GM19328 (cell line): ENCODE results near the gene PDGFB.

Experiments used
- ATAC-seq: cut with Tn5 transposase; IDR thresholded peaks from one replicate; pipeline ENCODE4 v1.9.1; 2021; ENCODE audit warnings: mild to moderate bottlenecking, moderate library complexity; ENCODE audit not compliant: unreplicated experiment

PDGFB gene

DNA sequence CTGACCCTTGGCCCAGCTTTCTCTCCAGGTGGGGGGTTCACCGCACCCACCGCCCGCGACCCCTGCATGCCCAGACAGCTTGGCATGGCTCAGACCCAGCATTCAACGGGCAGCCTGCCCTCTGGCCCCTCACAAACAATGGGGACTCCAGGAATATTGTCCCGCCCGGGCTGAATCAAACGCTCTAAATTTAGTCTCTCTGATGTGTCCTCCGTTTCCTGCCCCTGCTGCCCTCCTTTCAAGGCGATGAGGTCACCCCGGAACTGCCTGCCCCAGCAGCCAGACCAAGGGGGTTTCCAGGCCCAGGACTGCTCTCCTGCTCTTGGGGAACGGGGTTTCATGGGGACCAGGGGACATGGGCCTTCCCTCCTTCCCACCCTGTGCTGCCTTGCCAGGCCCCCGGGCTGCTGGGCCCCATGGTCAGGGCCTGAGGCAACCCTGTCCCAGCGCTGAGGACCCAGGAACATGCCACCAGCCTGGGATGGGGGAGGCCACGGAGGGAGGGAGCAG, 10.1 kb upstream of the PDGFB start:
- ATAC-seq = no peak

DNA sequence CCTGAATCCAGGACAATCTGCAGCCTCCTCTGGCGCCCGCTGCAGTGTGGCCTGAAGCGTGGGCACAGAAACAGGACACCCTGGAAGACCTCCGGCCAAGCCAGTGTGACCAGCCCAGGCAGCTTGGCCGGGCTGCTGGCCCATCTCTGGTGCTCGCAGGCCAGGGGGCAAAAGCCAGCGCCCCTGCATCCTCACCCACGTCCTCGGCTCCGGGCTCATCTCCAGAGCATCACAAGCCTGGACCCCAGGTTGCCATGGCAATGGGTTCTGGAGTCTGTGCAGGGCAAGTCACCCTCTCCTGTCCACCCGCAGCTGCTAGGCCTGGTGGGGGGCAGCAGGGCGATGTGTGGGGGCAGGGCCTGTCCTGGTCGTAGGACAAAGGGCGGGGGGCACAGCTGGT, 9.3 kb upstream of the PDGFB start:
- no peak for ATAC-seq

DNA sequence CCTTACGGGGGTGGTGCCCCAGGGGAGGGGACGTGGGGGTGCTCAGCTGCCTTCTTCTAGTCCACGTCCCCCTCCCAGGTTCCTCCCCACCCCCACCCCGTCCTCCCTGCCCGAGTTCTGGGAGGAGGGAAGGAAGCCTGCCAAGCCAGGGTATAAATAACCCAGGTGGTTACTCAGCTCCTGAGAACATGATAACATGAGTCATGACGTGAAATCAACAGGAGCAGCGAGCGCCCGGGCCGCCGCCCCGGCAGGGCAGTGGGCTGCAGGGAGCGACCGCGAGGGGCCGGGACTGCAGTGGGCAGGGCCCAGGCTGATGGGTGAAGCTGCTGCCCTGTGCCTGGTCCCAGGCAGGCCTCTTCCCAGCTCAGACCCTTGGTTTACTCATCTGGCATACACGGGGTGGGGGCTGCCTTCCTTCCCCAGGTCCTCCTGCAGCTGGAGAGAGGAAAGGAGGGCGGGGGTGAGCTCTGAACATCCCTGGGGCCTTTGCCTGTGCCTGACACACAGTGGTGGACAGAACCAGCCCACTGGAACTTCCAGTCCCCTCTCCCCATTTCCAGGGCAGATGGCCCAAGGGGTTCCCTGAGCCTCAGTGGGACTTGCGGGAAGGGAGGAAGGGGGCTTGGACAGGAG, 8.8 kb upstream of the PDGFB start:
- no peak for ATAC-seq

DNA sequence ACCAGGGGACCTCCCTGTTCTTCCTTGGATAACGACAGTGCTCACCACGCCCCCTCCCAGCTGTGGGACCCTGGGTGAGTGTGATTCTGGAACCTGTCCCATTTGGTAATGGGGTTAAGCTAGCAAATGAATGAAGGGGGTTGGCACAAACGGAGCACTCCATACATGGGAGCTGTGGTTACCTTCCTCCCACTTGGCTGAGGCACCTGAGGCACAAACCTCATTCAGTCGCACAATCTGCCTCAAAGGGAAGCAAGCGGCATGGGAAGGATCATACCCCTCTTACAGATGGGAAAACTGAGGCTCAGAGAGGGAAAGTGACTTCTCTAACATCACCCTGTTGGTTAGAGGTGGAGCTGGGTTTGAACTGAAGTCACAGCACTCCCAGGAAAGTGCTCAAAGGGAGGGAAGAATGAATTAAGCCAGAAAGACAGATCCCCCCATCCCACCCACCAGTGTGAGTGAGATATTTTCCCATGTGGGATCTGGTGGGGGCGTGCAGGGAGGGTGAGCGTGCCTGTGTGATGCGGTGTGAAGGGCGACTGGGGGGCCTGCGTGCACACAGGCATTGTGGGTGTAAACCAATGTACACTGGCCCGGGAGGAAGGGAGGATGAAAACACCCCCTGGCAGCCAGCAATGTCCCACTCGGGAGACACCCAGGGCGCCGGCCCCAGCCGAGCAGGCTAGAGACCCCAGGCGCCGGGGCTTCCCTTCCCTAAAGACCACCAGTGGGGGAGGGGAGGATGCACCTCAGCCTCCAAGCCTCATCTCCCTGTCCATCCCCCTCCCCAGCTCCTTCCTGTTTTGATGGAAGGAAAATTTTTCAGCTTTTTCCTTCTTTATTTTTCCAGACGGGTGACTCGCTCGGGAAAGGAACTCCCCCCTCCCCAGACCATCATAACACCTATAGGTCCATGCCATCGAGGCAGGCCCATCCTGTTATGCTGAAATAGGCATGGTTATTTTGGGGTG, 8.0 kb upstream of the PDGFB start:
- no peak for ATAC-seq

DNA sequence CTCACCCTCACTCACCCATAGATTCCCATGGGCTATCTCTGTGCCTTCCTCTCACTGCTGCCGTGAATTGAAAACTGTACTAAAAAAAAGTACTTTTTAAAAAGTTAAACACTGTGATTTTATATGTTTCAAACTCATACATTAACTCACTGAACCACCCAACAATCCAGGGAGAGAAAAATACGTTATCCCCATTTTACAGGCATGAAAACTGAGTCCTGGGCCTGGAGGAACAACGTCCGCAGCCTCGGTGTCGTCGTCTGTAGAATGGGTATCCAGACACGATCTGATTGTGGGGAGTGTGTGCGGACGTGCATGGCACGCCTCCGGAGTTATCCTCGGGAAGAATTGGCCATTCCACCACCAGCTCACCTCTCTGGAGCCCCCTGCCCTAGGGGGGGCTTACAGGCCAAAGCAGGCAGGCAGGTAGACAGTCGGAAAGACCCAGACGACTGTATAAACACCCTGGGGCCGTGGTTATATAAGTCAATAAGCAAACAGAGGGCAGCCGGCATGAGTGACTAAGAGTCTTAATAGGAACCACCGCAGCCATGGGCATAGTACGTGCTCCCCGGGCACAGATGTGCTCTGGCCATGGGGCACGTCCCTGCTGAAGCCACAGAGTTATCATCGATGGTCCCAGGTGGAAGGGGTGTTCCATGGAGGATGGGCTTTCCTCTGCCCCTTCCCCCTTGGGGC, 7.1 kb upstream of the PDGFB start:
- ATAC-seq = no peak

DNA sequence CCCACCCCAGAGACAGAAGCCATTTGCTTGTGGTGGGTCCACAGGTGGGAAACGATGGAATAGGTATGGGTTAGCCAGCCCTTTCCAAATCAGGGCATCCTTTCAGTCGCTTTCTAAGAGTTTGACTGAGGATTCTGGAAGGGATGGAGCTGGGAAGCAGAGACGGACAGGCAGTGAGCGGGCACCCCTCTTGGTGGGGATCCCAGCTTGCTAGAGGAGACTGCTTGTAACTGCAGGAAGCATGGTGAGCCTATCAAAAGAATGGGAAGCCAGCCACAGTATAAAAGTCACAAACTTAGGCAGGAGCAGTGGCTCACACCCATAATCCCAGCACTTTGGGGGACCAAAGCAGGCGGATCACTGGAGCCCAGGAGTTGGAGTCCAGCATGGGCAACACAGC, 6.1 kb upstream of the PDGFB start:
- ATAC-seq = no peak

DNA sequence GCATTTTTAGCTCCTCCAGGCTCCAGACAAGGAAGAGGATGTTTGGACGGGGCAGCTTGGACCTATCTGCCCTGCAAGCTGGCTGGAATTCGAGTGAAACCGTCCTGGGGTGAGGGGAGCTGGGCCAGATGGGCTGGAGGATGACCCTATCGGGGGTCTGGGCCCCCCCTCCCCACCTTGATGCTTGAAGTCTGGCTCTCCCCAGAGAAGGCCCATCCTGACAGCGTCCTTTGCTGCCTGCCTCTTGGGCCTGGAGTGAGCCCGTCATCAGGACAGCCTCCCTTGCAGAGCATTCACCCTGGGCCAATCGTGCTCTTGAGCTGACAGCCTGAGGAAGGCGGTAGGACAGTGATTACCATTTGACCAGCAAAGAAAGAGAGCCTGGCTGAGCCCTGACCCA, 5.3 kb upstream of the PDGFB start:
- no peak for ATAC-seq

DNA sequence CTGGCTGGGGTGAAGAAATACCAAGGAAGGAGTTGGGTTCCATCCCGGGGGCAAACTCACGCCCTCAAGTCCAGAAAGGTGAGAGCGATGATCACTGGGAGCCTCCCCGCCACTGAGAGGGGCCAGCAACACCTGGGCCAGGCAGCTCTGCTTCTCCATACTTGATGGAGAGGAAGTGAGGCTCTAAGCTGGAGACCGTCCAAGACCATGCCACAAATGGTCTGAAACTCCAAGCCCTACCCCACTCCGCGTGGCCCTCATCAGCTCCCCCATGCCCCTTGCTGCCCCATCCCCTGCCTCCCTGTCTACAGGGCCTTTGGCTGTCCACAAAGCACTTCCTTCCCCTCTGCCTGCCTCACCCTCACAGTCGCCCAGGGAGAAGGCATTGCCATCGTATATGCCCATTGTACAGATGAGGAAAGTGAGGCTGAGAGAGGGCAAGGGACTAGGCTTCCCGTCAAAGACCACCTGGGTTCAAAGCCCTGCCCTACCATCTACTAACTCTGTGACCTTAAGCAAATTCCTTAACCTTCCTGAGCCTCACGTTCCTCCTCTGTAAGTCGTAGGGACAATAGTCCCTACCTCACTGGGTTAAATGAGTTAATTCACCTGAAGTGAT, 4.4 kb upstream of the PDGFB start:
- ATAC-seq = no peak

DNA sequence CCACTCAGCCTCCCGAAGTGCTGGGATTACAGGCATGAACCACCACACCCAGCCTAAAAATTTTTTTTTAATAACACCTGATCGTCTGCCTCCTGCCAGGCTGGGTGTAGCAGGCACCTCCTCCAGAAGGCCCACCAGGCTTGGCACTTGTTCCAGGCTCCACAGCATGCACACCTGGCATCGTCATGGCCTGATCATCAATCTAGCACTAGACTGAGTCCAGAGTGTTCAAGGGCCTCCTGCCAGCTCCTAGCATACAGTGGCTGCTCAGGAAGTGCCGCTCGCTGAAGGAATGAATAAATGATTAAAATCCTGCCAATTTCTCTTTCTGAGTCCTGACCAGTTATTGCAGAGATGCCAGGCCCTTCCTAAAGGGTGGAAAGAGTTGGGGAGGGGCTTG, 3.5 kb upstream of the PDGFB start:
- ATAC-seq = no peak

DNA sequence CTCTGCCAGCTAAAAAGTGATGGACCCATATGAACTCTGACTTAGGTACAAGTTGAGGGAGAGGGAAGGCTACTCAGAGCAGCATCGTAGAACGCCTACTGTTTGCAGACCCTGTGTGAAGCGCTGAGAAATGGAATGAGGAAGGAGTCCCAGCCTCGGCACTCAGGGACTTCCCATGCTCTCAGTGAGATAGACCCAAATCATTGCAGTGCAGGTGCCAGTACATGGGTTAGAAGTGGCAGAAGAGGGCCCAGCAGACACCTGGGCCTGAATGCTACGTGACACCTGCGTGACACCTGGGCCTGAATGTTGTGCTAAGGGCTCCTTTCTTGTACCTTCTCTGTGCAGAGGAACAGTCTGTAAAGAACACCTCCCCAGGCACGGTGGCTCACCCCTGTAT, 2.6 kb upstream of the PDGFB start:
- ATAC-seq = no peak

DNA sequence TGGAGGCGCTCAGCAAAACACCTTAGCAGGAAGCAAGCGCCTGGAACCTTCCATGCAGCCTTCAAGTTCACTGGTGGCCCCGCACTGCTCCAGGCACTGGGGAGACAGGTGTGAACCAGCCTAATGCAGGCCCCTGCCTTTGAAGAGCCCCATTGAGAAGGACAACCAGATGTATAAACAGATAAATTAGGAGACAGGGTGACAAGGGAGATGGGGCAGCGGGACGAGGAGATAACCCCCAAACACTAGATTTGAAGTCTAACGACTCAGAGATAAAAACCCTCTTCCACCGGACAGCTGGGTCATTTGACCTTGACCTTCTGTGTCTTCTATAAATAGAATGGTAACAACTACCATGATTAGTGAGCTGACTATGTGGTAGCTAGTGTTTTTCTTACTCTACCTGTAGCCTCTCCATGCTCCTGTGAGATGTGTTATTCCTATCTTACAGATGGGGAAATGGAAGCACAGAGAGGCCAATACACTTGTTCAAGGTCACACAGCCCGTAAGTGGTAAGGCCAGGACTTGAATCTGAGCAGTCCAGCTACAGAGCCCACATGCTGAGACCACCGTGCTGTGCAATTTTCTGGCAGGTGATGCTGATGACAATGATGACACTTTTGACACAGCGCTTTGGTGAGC, 2.0 kb upstream of the PDGFB start:
- ATAC-seq = no peak

DNA sequence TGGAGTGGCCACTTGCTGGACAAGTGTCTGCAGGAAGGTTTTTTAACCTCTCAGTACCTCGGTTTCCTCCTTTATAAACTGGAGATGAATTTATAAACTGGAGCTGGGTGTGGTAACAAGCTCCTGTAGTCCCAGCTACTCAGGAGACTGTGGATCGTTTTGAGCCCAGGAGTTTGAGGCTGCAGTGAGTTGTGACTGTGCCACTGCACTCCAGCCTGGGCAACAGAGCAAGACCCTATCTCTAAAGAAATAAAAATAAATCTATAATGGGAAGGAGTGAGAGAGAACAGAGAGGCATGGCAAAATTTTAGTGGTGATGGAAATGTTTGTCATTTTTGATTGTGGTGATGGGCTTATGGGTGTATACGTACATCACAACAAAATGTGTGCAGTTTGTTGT, 1.4 kb upstream of the PDGFB start:
- ATAC-seq = no peak

DNA sequence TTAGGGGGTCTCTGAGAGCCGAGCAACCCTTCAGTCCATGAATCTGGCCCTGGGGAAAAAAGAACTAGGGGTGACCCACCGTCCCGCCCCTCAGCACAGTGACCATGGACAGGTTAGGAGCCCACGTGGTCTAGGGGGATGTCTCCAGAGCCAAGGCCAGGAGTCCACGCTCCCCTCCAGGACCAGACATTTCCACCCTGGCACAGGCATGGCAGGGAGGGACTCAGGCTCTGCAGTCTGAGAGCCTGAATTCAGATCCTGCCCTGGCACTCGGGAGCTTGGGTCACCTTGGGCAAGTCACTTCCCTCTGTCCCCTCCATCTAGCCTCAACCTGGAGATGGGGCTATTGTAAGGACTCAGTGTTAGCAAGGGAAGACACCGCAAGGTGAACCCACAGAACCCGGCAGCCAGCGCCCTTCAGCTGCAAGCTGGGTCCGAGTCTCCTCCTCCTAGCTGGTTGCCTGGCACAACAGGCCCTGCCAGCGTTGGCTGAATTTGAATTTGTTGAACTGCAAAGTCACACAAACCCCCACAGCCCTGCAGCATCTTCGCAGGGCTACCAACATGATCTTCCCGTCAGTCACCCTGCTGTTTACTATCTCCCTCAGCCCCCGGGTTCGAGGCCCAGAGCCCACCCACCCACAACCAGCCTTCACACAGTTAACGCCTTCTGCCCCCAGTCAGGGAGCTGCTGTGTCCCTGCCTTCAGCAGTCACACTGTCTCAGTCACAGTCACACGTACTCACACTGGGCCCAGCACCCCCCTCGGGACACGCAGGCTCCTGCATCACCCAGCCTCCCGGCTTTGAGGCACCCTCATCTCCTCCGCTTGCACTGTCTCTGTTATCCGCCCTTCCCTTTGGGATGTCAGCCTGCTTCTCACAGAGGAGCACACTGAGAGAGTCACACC, 603 bp upstream of the PDGFB start:
- no peak for ATAC-seq

DNA sequence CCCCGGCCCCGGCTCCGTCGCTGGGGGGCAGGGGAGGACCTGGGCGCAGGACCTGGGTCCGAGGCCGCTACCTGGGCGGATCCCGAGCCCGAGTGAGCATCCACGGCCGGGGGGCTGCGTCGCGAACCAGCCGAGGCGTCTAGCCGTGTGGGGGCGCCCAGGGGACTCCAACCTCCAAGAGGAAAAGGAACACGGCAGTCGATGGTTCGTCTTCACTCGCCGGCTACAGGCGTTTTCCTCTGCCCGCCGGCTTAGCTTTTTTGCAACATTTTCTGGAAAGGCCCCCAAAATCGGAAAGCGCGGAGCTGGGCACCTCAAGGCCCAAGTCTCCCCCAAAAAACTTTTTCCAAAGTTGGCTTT, 666 bp downstream of the PDGFB start:
- no peak for ATAC-seq

DNA sequence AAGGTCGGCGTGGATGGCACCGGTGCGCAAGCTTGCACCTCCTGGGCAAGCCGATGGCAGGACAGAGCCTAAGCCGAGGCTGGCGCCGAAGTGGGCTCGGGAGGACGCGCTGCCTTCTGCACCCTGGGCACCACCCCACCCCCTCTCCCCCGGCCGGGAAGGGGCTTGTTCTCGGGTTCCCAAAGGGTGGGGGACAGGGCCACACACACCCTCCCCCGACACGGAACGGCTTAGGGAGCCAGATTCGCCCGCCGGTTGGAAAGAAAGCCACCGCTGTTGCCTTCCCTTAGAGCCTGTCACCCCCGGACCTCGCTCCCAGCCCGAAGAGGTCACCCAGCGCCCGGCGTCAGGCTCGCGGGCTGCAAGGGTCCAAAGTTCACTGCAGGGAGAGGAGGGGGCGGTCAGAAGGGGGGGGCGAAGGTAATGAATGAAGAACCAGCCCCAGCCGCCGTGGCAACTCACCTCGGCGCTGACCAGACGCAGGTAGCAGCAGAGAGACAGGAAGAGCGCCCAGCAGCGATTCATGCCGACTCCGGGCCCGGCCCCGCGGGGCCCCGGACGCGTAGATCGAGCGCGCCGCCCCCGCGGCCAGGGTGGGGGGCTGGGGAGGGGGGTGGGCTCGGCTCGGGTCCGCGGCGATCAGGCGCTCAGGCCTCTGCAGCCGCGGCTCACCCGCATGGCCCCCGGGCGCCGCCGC, 1.2 kb downstream of the PDGFB start:
- ATAC-seq = no peak

DNA sequence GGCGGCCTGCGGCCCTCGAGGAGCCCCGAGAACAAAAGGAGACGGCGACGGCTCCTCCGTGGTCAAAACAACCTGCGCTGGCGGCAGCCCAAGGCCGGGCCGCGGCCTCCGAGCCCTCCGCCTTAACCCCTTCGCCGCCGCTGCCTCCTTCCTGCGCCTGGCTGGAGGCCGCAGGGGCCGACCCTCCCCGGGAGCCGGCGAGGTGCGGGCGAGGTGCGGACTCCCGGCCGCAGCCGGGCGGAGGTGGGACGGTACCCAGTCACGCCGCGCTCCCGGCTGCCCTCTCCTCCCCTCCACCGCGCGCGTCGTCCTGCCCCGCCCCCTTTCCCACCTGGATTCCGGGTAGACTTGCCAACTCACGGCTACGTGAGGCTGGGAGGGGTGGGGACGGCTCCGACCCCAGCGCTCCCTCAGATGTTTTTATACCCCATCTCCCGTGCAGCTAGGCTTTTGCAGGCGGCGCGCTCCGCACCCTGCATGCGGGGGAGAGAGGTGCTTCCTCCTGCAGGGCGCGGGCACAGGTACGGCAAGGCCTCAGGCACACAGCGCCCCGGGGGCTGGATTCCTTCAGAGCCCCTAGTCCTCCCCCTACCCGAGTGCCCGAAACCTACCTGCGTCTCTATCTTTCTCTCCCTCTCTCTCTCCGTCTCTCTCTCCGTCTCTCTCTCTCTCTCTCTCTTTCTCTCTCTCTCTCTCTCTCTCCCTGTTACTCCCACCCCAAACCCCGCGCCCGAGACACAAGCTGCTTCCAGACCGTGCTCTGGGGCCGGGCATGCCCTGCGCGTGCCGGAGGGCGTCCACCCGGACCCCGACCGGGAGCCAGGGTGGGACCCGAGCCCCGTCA, 2.0 kb downstream of the PDGFB start:
- no peak for ATAC-seq

DNA sequence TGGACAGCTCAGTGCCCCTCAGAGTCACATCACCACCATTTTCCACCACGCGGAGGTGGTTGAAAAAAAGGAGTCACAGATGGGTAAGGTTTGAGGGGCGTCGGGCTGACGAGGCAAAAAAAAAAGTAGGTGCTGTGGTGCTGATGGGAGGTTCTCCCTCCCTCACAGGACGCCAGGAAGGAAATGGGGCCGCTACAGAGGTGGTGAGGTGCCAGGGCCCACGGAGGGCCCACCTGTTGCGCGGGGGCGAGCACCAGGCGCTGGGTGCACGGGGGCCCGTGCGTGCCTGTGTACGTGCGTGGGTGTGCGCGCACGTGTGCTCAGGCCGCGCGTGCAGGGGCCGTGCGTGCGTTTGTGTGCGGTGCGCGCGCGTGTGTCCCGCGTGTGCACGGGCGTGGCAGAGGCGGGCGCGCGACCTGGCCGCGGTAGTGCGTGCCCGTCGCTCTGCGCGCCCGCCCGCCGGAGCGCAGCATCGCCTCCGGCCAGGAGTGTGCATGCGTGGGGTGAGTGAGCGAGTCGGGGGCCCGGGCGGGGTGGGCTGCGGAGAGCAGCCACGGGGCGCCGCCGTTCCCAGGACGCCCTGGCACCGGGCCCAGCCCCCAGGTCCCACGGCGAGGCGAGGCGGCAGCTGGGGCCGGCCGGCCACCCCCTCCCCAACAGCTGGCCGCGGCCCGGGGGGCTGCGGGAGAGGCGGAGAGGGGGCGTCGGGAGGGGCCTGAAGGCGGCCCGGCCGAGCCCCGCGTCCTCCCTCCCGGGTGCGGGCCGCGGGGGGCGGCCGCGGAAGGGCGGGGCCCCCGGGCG, 2.8 kb downstream of the PDGFB start:
- no peak for ATAC-seq
